Measurements from ENCODE around the gene CDK7.
A peak's percentile ranks its signal among the peaks of the same experiment; 100 is the strongest.
"Not testable (repeated sequence)": the region's sequence is repeated elsewhere in the genome, so short reads cannot be mapped to it uniquely, and the experiment has no call there.

Gene CDK7

GRCh38 chr5:69220371-69220770 lies 14.3 kb upstream of the CDK7 start:
- not testable (repeated sequence) for H3K4me3 Mint-ChIP-seq; H3K27ac Mint-ChIP-seq; DNase-seq; H3K36me3 Mint-ChIP-seq (ENCODE audit: low read depth); H3K27me3 Mint-ChIP-seq; H3K9me3 Mint-ChIP-seq; ATAC-seq
- H3K4me1 Mint-ChIP-seq = peaks cover 24% of the 10 kb centered on the region

GRCh38 chr5:69220833-69221232 lies 13.9 kb upstream of the CDK7 start:
- H3K27ac Mint-ChIP-seq; H3K36me3 Mint-ChIP-seq (ENCODE audit: low read depth); DNase-seq; ATAC-seq; H3K4me3 Mint-ChIP-seq; H3K9me3 Mint-ChIP-seq; H3K27me3 Mint-ChIP-seq: not testable (repeated sequence)
- H3K4me1 Mint-ChIP-seq = peaks cover 24% of the 10 kb centered on the region

GRCh38 chr5:69224520-69224919 lies 10.2 kb upstream of the CDK7 start:
- Mint-ChIP-seq H3K27me3 (no peaks in the 10 kb centered on the region), H3K27ac (no peak overlapping the region), H3K36me3 (ENCODE audit: low read depth) (peaks cover 12% of the 10 kb centered on the region), H3K9me3 (no peaks in the 10 kb centered on the region), H3K4me3 (no peak overlapping the region), H3K4me1 (peaks cover 3% of the 10 kb centered on the region)
- DNase-seq (no peak), ATAC-seq (no peak)

- no peaks in the 10 kb centered on the region for H3K27me3 Mint-ChIP-seq
- no peaks in the 10 kb centered on the region for H3K4me1 Mint-ChIP-seq
- H3K27ac Mint-ChIP-seq = no peak overlapping the region
- no peaks in the 10 kb centered on the region for H3K9me3 Mint-ChIP-seq
- peaks cover 10% of the 10 kb centered on the region for H3K36me3 Mint-ChIP-seq (ENCODE audit: low read depth)
- DNase-seq (no peak), ATAC-seq (no peak)
- no peak overlapping the region for H3K4me3 Mint-ChIP-seq
Observed at GRCh38 chr5:69225860-69226259, 8.8 kb upstream of the CDK7 start.

- H3K27me3 Mint-ChIP-seq = no peaks in the 10 kb centered on the region
- peaks cover 5% of the 10 kb centered on the region for H3K4me1 Mint-ChIP-seq
- no peak for DNase-seq
- no peak overlapping the region for H3K4me3 Mint-ChIP-seq
- peaks cover 10% of the 10 kb centered on the region for H3K36me3 Mint-ChIP-seq (ENCODE audit: low read depth)
- no peak for ATAC-seq
- H3K27ac Mint-ChIP-seq = no peak overlapping the region
- no peaks in the 10 kb centered on the region for H3K9me3 Mint-ChIP-seq
Observed at GRCh38 chr5:69230181-69230580, 4.5 kb upstream of the CDK7 start.

GRCh38 chr5:69231281-69231680 lies 3.4 kb upstream of the CDK7 start:
- DNase-seq = no peak
- no peak overlapping the region for H3K27ac Mint-ChIP-seq

GRCh38 chr5:69231851-69232250 lies 2.8 kb upstream of the CDK7 start:
- no peaks in the 10 kb centered on the region for H3K9me3 Mint-ChIP-seq
- peaks cover 5% of the 10 kb centered on the region for H3K36me3 Mint-ChIP-seq (ENCODE audit: low read depth)
- H3K27ac Mint-ChIP-seq = no peak overlapping the region
- no peak for ATAC-seq
- H3K4me3 Mint-ChIP-seq = no peak overlapping the region
- peaks cover 14% of the 10 kb centered on the region for H3K4me1 Mint-ChIP-seq
- no peaks in the 10 kb centered on the region for H3K27me3 Mint-ChIP-seq
- DNase-seq = no peak

More at GRCh38 chr5:69231281-69231680, 3.4 kb upstream of the CDK7 start:
- Mint-ChIP-seq H3K9me3 (no peaks in the 10 kb centered on the region), H3K27me3 (no peaks in the 10 kb centered on the region), H3K36me3 (ENCODE audit: low read depth) (peaks cover 5% of the 10 kb centered on the region), H3K4me3 (no peak overlapping the region), H3K4me1 (peaks cover 12% of the 10 kb centered on the region)
- ATAC-seq = no peak

- H3K4me1 Mint-ChIP-seq = peaks cover 38% of the 10 kb centered on the region
- H3K4me3 Mint-ChIP-seq = peak overlapping the region; percentile 41
- not testable (repeated sequence) for DNase-seq, ATAC-seq, H3K9me3 Mint-ChIP-seq, H3K27me3 Mint-ChIP-seq
- peak overlapping the region; percentile 39 for H3K27ac Mint-ChIP-seq
- peaks cover 33% of the 10 kb centered on the region for H3K36me3 Mint-ChIP-seq (ENCODE audit: low read depth)
Observed at GRCh38 chr5:69236733-69237132, 2.0 kb downstream of the CDK7 start.

GRCh38 chr5:69237877-69238276 lies 3.2 kb downstream of the CDK7 start:
- Mint-ChIP-seq H3K27me3 (no peaks in the 10 kb centered on the region), H3K36me3 (ENCODE audit: low read depth) (peaks cover 37% of the 10 kb centered on the region), H3K9me3 (no peaks in the 10 kb centered on the region), H3K27ac (no peak overlapping the region), H3K4me3 (no peak overlapping the region), H3K4me1 (peaks cover 42% of the 10 kb centered on the region)
- ATAC-seq = no peak
- no peak for DNase-seq

GRCh38 chr5:69238760-69239251 lies 4.1 kb downstream of the CDK7 start:
- Mint-ChIP-seq H3K27ac (no peak overlapping the region), H3K4me1 (peaks cover 47% of the 10 kb centered on the region), H3K9me3 (no peaks in the 10 kb centered on the region), H3K27me3 (no peaks in the 10 kb centered on the region), H3K4me3 (no peak overlapping the region), H3K36me3 (ENCODE audit: low read depth) (peaks cover 40% of the 10 kb centered on the region)
- DNase-seq (no peak), ATAC-seq (no peak)

- peaks cover 59% of the 10 kb centered on the region for H3K36me3 Mint-ChIP-seq (ENCODE audit: low read depth)
- no peak overlapping the region for H3K4me3 Mint-ChIP-seq
- DNase-seq = no peak
- H3K4me1 Mint-ChIP-seq = peaks cover 40% of the 10 kb centered on the region
- no peak overlapping the region for H3K27ac Mint-ChIP-seq
- no peaks in the 10 kb centered on the region for H3K9me3 Mint-ChIP-seq
- no peak for ATAC-seq
- H3K27me3 Mint-ChIP-seq = no peaks in the 10 kb centered on the region
Observed at GRCh38 chr5:69242215-69242927, 7.7 kb downstream of the CDK7 start.

GRCh38 chr5:69245031-69245430 lies 10.3 kb downstream of the CDK7 start:
- H3K4me3 Mint-ChIP-seq = no peak overlapping the region
- no peak for DNase-seq
- H3K27ac Mint-ChIP-seq = no peak overlapping the region
- peaks cover 48% of the 10 kb centered on the region for H3K36me3 Mint-ChIP-seq (ENCODE audit: low read depth)
- H3K4me1 Mint-ChIP-seq = peaks cover 25% of the 10 kb centered on the region
- ATAC-seq = no peak
- H3K9me3 Mint-ChIP-seq = no peaks in the 10 kb centered on the region
- H3K27me3 Mint-ChIP-seq = no peaks in the 10 kb centered on the region

- Mint-ChIP-seq H3K4me1 (peaks cover 17% of the 10 kb centered on the region), H3K36me3 (ENCODE audit: low read depth) (peaks cover 36% of the 10 kb centered on the region), H3K27ac (no peak overlapping the region), H3K27me3 (no peaks in the 10 kb centered on the region), H3K9me3 (no peaks in the 10 kb centered on the region), H3K4me3 (no peak overlapping the region)
- no peak for DNase-seq
- ATAC-seq = no peak
Observed at GRCh38 chr5:69248019-69248418, 13.3 kb downstream of the CDK7 start.

GRCh38 chr5:69250593-69250992 lies 15.9 kb downstream of the CDK7 start:
- no peak overlapping the region for H3K4me3 Mint-ChIP-seq

GRCh38 chr5:69252437-69252836 lies 17.8 kb downstream of the CDK7 start:
- Mint-ChIP-seq H3K9me3 (no peaks in the 10 kb centered on the region), H3K36me3 (ENCODE audit: low read depth) (peaks cover 18% of the 10 kb centered on the region), H3K4me1 (no peaks in the 10 kb centered on the region), H3K27ac (no peak overlapping the region), H3K4me3 (no peak overlapping the region), H3K27me3 (no peaks in the 10 kb centered on the region)
- DNase-seq (no peak), ATAC-seq (no peak)

More at GRCh38 chr5:69250593-69250992, 15.9 kb downstream of the CDK7 start:
- ATAC-seq = no peak
- no peaks in the 10 kb centered on the region for H3K27me3 Mint-ChIP-seq
- no peak overlapping the region for H3K27ac Mint-ChIP-seq
- no peaks in the 10 kb centered on the region for H3K9me3 Mint-ChIP-seq
- no peak for DNase-seq
- H3K36me3 Mint-ChIP-seq (ENCODE audit: low read depth) = peaks cover 29% of the 10 kb centered on the region
- peaks cover 7% of the 10 kb centered on the region for H3K4me1 Mint-ChIP-seq

Measured in activated naive CD8-positive, alpha-beta T cell treated with anti-CD3 and anti-CD28 coated beads, Interleukin-2, amount 50 U/mL, for 24 hours (primary cell).